ENCODE measurements around the gene STOX2. TPM values are rescaled to one million over a fixed set of nuclear protein-coding genes. Genes with fewer than 3 reads are reported as not detected.

The STOX2 gene
- total RNA-seq, 4 donors from 2014 or later: 2.1 to 9.0 (median 3.9) TPM

DNA sequence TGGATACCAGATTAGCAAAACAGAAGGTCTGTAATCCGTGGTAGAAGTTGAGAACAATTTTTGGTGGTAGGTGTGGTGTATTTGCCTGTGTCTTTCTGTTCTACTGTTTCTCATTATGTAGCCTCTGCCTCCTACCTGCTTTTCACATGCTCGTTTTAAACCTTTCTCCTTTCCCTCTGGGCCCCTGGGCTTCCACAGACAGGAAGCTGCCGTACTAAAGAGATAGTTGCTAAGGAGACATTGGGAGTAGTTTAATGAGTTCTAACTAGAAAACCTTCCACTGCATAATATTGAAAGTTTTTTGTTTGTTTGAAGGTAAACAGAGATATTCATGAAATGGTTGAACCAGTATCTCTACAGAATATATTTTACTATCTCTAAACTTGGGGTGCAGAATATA is 107.8 kb downstream of the STOX2 start:
- TF ChIP-seq, protein P1, sequence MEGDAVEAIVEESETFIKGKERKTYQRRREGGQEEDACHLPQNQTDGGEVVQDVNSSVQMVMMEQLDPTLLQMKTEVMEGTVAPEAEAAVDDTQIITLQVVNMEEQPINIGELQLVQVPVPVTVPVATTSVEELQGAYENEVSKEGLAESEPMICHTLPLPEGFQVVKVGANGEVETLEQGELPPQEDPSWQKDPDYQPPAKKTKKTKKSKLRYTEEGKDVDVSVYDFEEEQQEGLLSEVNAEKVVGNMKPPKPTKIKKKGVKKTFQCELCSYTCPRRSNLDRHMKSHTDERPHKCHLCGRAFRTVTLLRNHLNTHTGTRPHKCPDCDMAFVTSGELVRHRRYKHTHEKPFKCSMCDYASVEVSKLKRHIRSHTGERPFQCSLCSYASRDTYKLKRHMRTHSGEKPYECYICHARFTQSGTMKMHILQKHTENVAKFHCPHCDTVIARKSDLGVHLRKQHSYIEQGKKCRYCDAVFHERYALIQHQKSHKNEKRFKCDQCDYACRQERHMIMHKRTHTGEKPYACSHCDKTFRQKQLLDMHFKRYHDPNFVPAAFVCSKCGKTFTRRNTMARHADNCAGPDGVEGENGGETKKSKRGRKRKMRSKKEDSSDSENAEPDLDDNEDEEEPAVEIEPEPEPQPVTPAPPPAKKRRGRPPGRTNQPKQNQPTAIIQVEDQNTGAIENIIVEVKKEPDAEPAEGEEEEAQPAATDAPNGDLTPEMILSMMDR (IDR thresholded peaks at IDR 0.05; ENCODE audit: low read depth): no peak

DNA sequence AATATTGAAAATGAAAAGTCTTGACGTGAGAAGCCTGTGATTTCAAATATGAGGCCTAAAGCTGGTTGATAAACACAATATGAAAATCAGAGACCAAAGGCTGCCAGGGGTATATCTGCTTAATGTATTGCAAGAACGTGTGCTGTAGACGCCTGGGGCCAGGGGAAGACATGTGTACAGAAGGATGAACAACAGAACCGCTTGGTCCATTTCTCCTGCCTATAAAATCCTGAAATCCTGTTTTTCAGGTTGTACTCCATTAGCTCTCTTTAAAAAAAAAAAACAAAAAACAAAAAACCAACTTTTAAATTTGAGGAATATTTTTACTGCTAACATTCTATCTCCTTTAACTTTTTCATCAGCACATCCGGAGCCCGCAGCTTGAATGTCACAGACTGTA is 109.2 kb downstream of the STOX2 start:
- TF ChIP-seq, protein P1 (IDR thresholded peaks at IDR 0.05; ENCODE audit: low read depth): no peak

DNA sequence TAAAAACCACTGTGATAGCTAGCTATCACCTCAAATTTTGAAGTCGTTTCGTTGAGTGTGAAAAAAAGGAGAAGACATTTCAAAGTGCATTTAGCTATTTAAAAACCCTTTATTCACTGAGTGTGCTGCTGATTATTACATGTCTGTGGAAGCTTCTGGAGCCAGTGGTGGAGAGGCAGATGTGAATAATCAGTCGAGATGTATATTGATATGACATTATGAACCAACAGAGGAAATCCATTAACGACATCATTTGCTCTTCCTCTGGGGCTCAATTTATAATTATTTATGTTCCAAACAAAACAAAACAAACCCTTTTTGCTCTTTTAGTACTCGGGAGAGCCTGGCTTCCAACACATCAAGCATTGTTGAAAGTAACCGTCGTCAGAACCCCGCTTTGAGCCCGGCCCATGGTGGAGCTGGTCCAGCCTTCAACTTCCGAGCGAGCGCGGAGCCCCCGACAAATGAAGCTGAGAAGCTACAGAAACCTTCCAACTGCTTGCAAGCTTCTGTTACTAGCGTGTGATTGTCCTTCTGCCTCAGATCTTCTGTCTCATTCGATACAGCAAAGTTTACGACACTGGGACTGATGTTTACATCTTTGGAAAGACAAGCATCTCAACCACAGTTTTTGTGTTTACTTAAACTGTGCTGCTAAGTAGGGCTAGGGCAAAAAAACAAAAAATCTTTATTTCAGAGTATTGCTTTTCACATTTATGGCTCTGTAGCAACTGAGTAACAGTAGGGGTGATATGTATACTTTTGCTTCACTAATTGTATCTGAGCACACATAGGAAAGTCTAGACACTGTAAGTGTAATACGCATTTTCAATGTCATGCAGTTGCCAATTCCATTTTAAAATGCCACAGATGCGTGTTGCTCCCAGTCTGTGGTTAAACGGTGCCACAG is 111.9 kb downstream of the STOX2 start:
- TF ChIP-seq, protein P1 (IDR thresholded peaks at IDR 0.05; ENCODE audit: low read depth): no peak

GRCh38 chr4:184019076-184019475 is 114.0 kb downstream of the STOX2 start:
- TF ChIP-seq, protein P1 (IDR thresholded peaks at IDR 0.05; ENCODE audit: low read depth): no peak

DNA sequence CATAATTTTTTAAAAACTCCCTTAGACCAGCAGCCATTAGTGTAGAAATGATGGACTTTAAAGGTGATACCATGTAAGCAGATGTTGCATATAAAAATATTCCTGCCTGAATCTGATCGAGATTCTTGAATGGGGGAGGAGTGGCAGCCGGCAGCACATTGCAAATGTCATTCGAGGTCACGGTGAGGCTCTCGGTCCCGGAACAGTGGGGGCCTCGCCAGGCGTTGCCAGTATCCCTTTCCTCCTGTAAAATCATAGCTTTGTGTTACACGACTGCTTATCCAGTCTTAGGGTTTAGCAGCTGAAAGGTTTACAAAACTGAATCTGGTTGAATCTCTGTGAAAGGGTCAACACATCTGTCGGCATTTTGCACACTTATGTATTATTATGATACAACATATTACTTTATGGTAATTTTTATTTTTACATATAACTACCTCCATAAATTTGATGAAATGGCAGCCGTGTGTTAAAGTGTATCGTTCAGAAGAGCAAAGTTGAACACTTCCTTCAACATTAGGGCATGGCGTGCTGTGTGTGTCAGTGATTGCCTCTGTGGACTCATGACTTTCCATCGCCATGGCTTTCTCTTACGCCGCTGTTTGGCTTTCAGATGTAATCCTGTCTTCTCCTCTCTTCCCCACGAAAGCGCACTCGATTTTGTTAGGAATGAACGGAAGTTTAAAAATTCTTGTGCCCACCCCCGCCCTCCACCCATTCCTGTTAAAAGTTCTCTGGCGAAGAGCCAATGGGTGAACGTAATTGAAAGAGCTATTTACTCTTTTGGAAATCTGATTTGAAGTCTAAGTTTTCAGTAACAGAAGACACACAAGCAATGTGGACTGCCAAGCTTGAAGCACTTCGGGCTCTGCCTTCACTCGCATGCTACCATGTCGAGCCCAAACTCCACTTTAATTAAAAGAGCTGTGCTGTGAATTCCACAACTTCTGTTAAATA is 114.8 kb downstream of the STOX2 start:
- TF ChIP-seq, protein P1 (IDR thresholded peaks at IDR 0.05; ENCODE audit: low read depth): no peak

GRCh38 chr4:184021389-184021788 is 116.3 kb downstream of the STOX2 start:
- TF ChIP-seq, protein P1 (IDR thresholded peaks at IDR 0.05; ENCODE audit: low read depth): no peak

All from subcutaneous adipose tissue (tissue), 4 donors.